ENCODE data around the gene SLC30A3.

DNA sequence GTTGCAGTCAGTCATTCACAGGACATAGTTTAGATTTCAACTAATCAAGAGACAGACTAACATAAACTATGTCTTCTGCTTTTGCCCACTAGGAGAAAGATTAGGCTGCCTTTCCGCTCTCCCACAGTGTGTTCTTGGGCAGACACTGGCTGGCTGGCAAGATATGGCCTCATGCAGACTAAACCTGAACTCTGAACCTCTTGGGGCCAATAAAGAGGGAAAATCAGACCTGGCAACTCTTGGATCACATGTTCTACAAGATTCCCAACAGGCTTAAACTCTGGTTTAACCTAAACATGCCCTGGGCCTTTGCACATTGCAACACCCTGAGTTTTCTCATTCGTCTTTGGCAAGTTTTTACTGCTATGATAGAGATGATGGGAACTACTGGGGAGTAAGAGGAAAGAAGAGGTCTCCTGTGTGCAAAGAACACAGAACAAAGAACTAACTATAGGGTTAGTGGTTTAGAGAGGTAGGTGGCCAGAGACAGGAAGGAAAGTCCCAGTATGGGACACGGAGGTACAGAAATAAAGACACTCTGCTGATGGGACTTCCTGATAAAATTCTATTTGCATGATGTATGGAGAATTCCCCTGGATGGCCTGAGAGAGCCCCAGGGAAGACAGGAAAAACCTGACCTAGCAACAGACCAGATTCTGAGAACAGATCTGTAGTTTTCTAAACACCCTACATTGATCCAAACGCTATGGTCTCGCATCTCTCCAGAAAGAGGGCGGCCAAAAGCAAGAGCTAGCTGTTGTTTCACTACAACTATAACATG, 53.0 kb downstream of the SLC30A3 start:
- TF ChIP-seq, protein P1, sequence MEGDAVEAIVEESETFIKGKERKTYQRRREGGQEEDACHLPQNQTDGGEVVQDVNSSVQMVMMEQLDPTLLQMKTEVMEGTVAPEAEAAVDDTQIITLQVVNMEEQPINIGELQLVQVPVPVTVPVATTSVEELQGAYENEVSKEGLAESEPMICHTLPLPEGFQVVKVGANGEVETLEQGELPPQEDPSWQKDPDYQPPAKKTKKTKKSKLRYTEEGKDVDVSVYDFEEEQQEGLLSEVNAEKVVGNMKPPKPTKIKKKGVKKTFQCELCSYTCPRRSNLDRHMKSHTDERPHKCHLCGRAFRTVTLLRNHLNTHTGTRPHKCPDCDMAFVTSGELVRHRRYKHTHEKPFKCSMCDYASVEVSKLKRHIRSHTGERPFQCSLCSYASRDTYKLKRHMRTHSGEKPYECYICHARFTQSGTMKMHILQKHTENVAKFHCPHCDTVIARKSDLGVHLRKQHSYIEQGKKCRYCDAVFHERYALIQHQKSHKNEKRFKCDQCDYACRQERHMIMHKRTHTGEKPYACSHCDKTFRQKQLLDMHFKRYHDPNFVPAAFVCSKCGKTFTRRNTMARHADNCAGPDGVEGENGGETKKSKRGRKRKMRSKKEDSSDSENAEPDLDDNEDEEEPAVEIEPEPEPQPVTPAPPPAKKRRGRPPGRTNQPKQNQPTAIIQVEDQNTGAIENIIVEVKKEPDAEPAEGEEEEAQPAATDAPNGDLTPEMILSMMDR (conservative IDR thresholded peaks at IDR 0.05; ENCODE audit: low read depth, low read length) = no peak
- no peak for TF ChIP-seq EZH2 (IDR thresholded peaks at IDR 0.05; ENCODE audit: borderline replicate concordance, low read depth, low read length, poor library complexity, severe bottlenecking)

Data from A673 (cell line).